Lower leg skin (tissue), 4 donors: ENCODE measurements around the gene DDX28. TPM values are rescaled to one million over a fixed set of nuclear protein-coding genes. Genes with fewer than 3 reads are reported as not detected.

ENCODE experiments used
- DNase-seq, 2 donors: peaks; one replicate each; pipeline ENCODE4 v3.0.0-alpha.2; 2019; ENCODE audit warnings: low spot score in 2 of 2
- H3K4me3 ChIP-seq: fragments of 200-600 bp; sonication (generic); 2 replicates; pipeline ENCODE4 v1.5.1; 2017; ENCODE audit warnings: mild to moderate bottlenecking, low read depth; ENCODE audit not compliant: poor library complexity, severe bottlenecking
- POLR2A ChIP-seq, 2 donors: fragments of 450-650 bp; IDR thresholded peaks; one replicate each; pipeline ENCODE4 v1.6.1; 2016 to 2017; ENCODE audit warnings: antibody characterized with exemption in 2 of 2, mild to moderate bottlenecking in 1 of 2, moderate library complexity in 1 of 2
- WGBS, 2 donors: methylation state at CpG; one replicate each; pipeline ENCODE4 v1.1.5; 2018; 5-methylcytosine and 5-hydroxymethylcytosine counted together
- intact Hi-C: fragments of 100-400 bp; cut with DNase I; formaldehyde crosslinking; loops from one replicate; pipeline ENCODE4 v1.15.0; 2023; ENCODE audit warnings: low total_unique reads
- total RNA-seq, 4 donors: library from RNA; depleted of rRNA; stranded (reverse); fragments of >200 nt; gene quantifications; one replicate each; pipeline ENCODE4 v1.1.0, GENCODE V29; 2016
- TF ChIP-seq, protein P1 (sequence below), 3 donors: fragments of 450-650 bp; IDR thresholded peaks; one replicate each; pipeline ENCODE4 v1.5.1; 2016; ENCODE audit warnings: antibody characterized with exemption in 3 of 3, mild to moderate bottlenecking in 3 of 3, moderate library complexity in 2 of 3

The DDX28 gene
- total RNA-seq, 4 donors from 2014 or later: 11.0 to 21.1 (median 13.6) TPM

DNA sequence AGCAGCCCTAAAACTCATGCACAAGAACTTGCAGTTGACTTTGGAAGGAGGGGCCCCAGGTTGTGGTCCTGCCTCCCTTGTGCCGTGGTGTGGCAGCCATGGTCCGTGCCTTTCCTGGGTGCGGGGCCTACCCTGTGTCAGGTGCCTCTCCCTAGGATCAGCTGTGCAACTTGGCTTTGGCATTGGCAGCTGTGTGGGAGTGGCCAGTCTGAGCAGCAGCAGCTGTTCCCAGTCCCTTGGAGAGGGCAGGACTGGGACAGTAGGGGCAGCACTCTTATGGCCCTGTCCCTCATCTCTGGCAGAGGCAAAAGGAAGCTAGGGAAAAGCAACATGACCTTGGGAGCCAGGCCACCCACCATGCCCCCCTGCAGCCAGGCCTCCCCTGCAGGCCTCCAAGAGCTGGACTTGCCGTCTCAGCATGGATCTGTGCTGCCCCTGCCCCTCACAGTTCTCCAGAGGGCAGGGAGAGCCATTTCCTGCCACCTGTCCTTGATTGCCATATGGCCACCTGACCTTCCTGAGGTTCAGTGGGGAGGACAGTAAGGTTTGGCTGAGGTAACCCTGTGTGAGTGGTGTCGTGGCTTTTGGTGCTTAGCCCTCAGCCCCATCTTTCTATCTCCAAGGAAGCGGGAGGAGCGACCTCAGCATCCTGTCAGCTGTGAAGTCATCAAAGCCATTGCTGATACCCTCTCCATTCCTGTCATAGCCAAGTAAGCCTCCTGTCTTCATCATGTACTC, 46.6 kb upstream of the DDX28 start:
- H3K4me3 ChIP-seq: no peak overlapping the region
- DNase-seq: peak in 1 of 2 donors; percentile 84
- 68 to 89% methylated on average over 4 to 6 of the region's 7 CpGs for WGBS, 2 donors
- TF ChIP-seq, protein P1, sequence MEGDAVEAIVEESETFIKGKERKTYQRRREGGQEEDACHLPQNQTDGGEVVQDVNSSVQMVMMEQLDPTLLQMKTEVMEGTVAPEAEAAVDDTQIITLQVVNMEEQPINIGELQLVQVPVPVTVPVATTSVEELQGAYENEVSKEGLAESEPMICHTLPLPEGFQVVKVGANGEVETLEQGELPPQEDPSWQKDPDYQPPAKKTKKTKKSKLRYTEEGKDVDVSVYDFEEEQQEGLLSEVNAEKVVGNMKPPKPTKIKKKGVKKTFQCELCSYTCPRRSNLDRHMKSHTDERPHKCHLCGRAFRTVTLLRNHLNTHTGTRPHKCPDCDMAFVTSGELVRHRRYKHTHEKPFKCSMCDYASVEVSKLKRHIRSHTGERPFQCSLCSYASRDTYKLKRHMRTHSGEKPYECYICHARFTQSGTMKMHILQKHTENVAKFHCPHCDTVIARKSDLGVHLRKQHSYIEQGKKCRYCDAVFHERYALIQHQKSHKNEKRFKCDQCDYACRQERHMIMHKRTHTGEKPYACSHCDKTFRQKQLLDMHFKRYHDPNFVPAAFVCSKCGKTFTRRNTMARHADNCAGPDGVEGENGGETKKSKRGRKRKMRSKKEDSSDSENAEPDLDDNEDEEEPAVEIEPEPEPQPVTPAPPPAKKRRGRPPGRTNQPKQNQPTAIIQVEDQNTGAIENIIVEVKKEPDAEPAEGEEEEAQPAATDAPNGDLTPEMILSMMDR (IDR thresholded peaks at IDR 0.05): no peak
- no peak for TF ChIP-seq POLR2A (IDR thresholded peaks at IDR 0.05)
- intact Hi-C loops: no loop called here

DNA sequence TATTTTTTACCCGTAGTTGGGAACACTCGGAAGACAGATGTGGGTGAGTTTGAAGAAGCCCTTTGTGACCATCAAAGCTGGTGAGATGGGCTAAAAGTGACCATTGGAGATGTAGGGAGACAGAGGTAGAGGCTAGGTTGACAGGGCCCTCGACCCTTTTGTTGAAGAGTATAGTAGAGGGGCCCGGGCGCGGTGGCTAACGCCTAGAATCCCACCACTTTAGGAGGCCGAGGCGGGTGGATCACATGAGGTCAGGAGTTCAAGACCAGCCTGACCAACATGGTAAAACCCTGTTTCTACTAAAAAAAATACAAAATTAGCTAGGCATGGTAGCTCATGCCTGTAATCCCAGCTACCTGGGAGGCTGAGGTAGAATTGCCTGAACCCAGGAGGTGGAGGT, 45.9 kb upstream of the DDX28 start:
- TF ChIP-seq, protein P1 (IDR thresholded peaks at IDR 0.05): no peak
- no peak for TF ChIP-seq POLR2A (IDR thresholded peaks at IDR 0.05)
- intact Hi-C loops: no loop called here
- peak in 1 of 2 donors; percentile 67 for DNase-seq
- WGBS, 2 donors: 93 to 97% methylated on average over 9 of the region's 9 CpGs
- H3K4me3 ChIP-seq: no peak overlapping the region

DNA sequence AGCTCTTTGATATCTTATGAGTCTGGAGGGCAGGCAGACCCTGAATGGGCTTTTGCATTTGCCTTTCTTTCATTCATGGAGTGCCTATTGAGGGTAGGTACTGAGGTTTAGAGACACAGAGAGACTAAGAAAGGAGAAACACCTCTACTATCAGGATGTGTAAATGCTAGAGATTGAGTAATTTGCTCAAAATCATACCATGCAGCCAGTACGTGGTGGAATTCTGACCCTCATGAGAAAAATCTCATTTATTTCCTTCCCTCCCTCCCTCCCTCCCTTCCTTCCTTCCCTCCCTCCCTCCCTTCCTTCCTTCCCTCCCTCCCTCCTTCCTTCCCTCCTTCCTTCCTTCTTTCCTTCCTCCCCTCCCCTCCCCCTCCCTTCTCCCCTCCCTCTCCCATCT, 43.7 kb upstream of the DDX28 start:
- intact Hi-C loops: no loop called here
- H3K4me3 ChIP-seq: no peak overlapping the region
- no peak for DNase-seq
- no peak for TF ChIP-seq POLR2A (IDR thresholded peaks at IDR 0.05)
- TF ChIP-seq, protein P1 (IDR thresholded peaks at IDR 0.05): no peak
- 41 to 63% methylated on average over 1 of the region's 1 CpG for WGBS, 2 donors

DNA sequence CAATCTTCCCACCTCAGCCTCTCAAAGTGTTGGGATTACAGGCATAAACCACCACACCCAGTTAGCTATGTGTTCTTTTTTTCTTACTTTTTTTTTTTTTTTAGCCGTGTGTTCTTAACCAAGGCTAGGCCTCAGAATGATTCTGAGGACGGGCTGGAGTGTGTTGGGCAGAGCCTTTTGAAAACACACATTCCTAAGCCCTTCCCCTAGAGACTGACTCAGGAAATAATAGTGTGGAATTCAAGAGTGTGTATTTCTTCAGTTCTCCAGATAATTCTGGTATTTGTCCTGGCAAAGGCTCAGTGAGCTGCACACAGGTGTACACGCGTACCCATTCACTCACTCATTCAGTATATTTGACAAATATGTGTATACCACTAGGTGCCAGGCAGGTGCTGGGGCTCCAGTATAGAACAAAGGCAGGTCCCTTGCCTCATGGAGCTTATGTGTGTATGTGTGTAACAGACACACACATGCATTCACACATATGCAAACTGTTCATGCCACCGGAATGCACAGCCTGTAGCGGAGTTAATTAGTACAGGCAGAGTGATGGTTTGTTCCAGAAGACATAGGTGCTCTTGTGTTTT, 42.8 kb upstream of the DDX28 start:
- no peak overlapping the region for H3K4me3 ChIP-seq
- WGBS, 2 donors: 70 to 72% methylated on average over 6 of the region's 6 CpGs
- peak in 1 of 2 donors; percentile 26 for DNase-seq
- intact Hi-C loops: no loop called here
- TF ChIP-seq, protein P1 (IDR thresholded peaks at IDR 0.05): no peak
- no peak for TF ChIP-seq POLR2A (IDR thresholded peaks at IDR 0.05)

DNA sequence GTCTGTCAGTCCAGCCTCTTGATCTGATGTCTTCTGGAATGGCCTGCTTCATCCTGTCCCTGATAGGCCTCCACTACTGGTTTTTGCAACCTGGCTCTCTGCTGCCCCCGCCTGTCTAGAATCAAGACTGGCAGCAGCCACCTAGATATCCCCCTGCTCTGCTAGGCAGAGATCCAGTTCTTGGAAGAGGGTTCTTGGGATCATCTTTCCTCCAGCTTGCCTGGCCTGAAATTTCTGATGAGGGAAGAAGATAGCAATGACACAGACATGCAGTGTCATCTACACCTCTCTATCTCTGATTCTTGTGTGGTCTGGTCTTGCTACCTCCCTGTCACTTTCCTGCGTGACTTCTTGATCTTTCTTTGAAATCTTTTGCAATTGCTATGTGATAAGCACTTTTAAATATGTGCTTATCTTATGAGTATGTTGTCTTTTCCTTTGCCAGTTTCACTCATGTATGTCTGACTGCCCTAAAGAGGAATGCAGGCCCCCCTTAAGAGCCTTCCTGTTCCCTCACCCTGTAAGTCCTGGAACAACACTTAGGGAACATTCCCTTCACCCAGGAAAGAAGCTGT, 41.8 kb upstream of the DDX28 start:
- intact Hi-C loops: no loop called here
- TF ChIP-seq POLR2A (IDR thresholded peaks at IDR 0.05): no peak
- TF ChIP-seq, protein P1 (IDR thresholded peaks at IDR 0.05): peak in 1 of 3 donors; percentile 48
- no peak overlapping the region for H3K4me3 ChIP-seq
- 35 to 54% methylated on average over 2 of the region's 2 CpGs for WGBS, 2 donors
- peak; percentile 47 to 93 for DNase-seq
